SH-SY5Y (cell line): ENCODE results near the gene MUC6.

Source experiments
- GATA2 ChIP-seq: IDR thresholded peaks from 2 replicates; pipeline ENCODE4 v1.6.1; 2011; ENCODE audit warnings: mild to moderate bottlenecking, low read depth, low read length
- GATA3 ChIP-seq: IDR thresholded peaks from 2 replicates; pipeline ENCODE4 v1.6.1; 2011; ENCODE audit warnings: low read depth, mild to moderate bottlenecking, low read length, moderate library complexity

DNA sequence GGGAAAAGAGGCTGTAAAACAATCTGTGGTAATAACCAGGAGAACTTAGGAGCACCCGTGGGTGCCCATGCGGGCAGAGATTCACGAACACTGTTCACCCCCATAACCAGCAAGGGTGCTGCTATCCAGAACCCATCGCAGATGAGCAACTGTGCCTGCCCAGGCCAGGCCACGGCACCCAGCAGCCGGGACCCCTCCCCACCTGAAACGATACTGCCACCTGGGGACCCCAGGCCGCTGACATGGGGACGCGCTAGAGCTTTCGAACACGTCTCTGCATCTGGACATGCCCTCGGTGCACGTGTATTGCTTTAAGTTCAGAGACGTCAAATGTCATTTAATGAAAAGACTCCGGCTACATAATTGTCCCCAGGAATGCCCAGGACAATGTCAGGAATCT lies 23.9 kb upstream of the MUC6 start:
- TF ChIP-seq GATA3: no peak
- no peak for TF ChIP-seq GATA2
